Ovary (tissue), 9 donors: ENCODE data around the gene TSPAN31. TPM values are rescaled to one million over a fixed set of nuclear protein-coding genes. Genes with fewer than 3 reads are reported as not detected.
"Not testable (repeated sequence)": the region's sequence is repeated elsewhere in the genome, so short reads cannot be mapped to it uniquely, and the experiment has no call there.

Experiments used
- DNase-seq, 5 donors: peaks; one replicate each; pipeline ENCODE4 v3.0.0-alpha.2; 2019 to 2020
- H3K27ac ChIP-seq, 2 donors: fragments of 200-600 bp; one replicate each; pipeline versions ENCODE4 v1.5.1 to v1.8.0; 2019 to 2022
- H3K27me3 ChIP-seq: fragments of 200-600 bp; one replicate; pipeline ENCODE4 v1.8.0; 2022
- H3K36me3 ChIP-seq: fragments of 200-600 bp; sonication (generic); one replicate; pipeline ENCODE4 v1.5.1; 2019
- H3K4me1 ChIP-seq: one replicate; pipeline ENCODE4 v1.8.1; 2013; ENCODE audit warnings: mild to moderate bottlenecking, moderate library complexity; ENCODE audit not compliant: insufficient read depth
- H3K4me3 ChIP-seq: fragments of 200-600 bp; sonication (generic); one replicate; pipeline ENCODE4 v1.5.1; 2017
- H3K9me3 ChIP-seq, 2 donors: fragments of 200-600 bp in 1 of 2; sonication (generic) in 1 of 2; one replicate each; pipeline versions ENCODE4 v1.5.1 to v1.8.1; 2013 to 2019; ENCODE audit warnings: mild to moderate bottlenecking in 1 of 2, moderate library complexity in 1 of 2
- CTCF ChIP-seq, 3 donors: fragments of 450-650 bp in 2 of 3; fragments of 200-600 bp in 1 of 3; IDR thresholded peaks; one replicate each; pipeline versions ENCODE4 v1.5.1 to v1.8.0; 2016 to 2022; ENCODE audit warnings: antibody characterized with exemption in 3 of 3, mild to moderate bottlenecking in 1 of 3
- EP300 ChIP-seq: sonication (generic); formaldehyde crosslinking; IDR thresholded peaks from one replicate; pipeline ENCODE4 v1.6.1; 2017; ENCODE audit warnings: antibody characterized with exemption
- POLR2A ChIP-seq: fragments of 450-650 bp; IDR thresholded peaks from one replicate; pipeline ENCODE4 v1.6.1; 2017; ENCODE audit warnings: antibody characterized with exemption, mild to moderate bottlenecking, moderate library complexity
- WGBS, 3 donors: extraction: QIAGEN DNeasy Blood & Tissue Kit in 1 of 3; methylation state at CpG; one replicate each; pipeline versions ENCODE4 v1.1.5 to v1.1.7; 2013 to 2017; 5-methylcytosine and 5-hydroxymethylcytosine counted together
- intact Hi-C, 4 donors: fragments of 100-400 bp; cut with DNase I; formaldehyde crosslinking; loops; one replicate each; pipeline versions ENCODE4 v1.11.0 to v1.15.1; 2022 to 2023
- polyA plus RNA-seq, 2 donors: library from polyadenylated mRNA; stranded (reverse); fragments of 200-250 nt in 1 of 2; fragments of 350-450 nt in 1 of 2; fragmentation: Illumina TruSeq in 1 of 2; extraction: RNeasy Lipid Tissue Mini Kit (QIAGEN cat#74804) in 1 of 2; gene quantifications; one replicate each; pipeline ENCODE4 v1.2.3, GENCODE V29; 2013 to 2014
- total RNA-seq, 7 donors: library from RNA; depleted of rRNA in 2 of 7; stranded (reverse); fragments of >200 nt in 2 of 7; fragmentation: NEBNext Ultra II Directional in 3 of 7; extraction: Animal tissue kit (Norgen Biotek cat#: 25700) in 3 of 7; gene quantifications; one replicate each; pipeline versions ENCODE4 v1.1.0 to v1.2.4, GENCODE V29; 2016 to 2023
- donor health status: DM: no; HTN: no; CAD: no; lungs with moderate emphysema.
- donor health status: DM: no; HTN: no; CAD: no.
- donor health status: Bipolar disorder and iron deficiency.
- donor health status: DM: yes; HTN: yes; CAD: no.
- donor health status: DM: no; HTN: no; CAD: no.
- donor health status: DM: yes; HTN: yes; CAD: no.

TSPAN31 gene
- total and polyA plus RNA-seq, 9 donors: 27.7 to 64.0 (median 43.9) TPM

GRCh38 chr12:57718641-57719528, 26.0 kb upstream of the TSPAN31 start:
- intact Hi-C loops: no loop called here
- 94 to 97% (median 95%) methylated on average over 15 of the region's 15 CpGs for WGBS, 3 donors
- no peaks in the 10 kb centered on the region for H3K36me3 ChIP-seq
- no peak overlapping the region for H3K4me3 ChIP-seq
- no peak for TF ChIP-seq POLR2A
- no peak for TF ChIP-seq CTCF (IDR thresholded peaks at IDR 0.05)
- TF ChIP-seq EP300: no peak
- H3K27me3 ChIP-seq: no peaks in the 10 kb centered on the region
- no peak overlapping the region for H3K27ac ChIP-seq
- no peaks in the 10 kb centered on the region for H3K4me1 ChIP-seq
- DNase-seq: no peak
- H3K9me3 ChIP-seq: no peaks in the 10 kb centered on the region

- Histone ChIP-seq H3K27me3 (no peaks in the 10 kb centered on the region), H3K27ac (no peak overlapping the region), H3K36me3 (no peaks in the 10 kb centered on the region), H3K4me1 (no peaks in the 10 kb centered on the region), H3K9me3 (no peaks in the 10 kb centered on the region), H3K4me3 (no peak overlapping the region)
- DNase-seq: no peak
- 88 to 89% (median 89%) methylated on average over 20 of the region's 20 CpGs for WGBS, 3 donors
- no peak for TF ChIP-seq CTCF (IDR thresholded peaks at IDR 0.05)
- no peak for TF ChIP-seq EP300
- no peak for TF ChIP-seq POLR2A
- intact Hi-C loops: no loop called here
These were observed 24.8 kb upstream of the TSPAN31 start for GRCh38 chr12:57719777-57720605.

DNA sequence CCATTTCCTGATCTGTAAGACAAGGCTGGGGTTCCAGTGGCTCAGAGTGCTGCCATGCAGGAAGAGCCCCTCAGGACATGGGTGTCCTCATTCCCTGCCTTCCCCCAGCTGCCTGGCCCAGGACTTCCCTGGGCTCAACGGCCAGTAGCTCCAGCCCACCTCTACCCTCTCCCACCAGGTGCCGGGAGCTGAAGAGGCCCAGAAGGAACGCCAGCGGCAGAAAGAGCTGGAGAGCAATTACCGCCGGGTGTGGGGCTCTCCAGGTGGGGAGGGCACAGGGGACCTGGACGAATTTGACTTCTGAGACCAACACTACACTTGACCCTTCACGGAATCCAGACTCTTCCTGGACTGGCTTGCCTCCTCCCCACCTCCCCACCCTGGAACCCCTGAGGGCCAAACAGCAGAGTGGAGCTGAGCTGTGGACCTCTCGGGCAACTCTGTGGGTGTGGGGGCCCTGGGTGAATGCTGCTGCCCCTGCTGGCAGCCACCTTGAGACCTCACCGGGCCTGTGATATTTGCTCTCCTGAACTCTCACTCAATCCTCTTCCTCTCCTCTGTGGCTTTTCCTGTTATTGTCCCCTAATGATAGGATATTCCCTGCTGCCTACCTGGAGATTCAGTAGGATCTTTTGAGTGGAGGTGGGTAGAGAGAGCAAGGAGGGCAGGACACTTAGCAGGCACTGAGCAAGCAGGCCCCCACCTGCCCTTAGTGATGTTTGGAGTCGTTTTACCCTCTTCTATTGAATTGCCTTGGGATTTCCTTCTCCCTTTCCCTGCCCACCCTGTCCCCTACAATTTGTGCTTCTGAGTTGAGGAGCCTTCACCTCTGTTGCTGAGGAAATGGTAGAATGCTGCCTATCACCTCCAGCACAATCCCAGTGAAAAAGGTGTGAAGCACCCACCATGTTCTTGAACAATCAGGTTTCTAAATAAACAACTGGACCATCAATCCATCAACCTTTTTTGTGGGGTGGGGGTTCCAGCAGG, 23.9 kb upstream of the TSPAN31 start:
- no peak overlapping the region for H3K27ac ChIP-seq
- peaks cover 1% of the 10 kb centered on the region for H3K4me1 ChIP-seq
- no peak for DNase-seq
- intact Hi-C loops: no loop called here
- no peaks in the 10 kb centered on the region for H3K27me3 ChIP-seq
- H3K36me3 ChIP-seq: no peaks in the 10 kb centered on the region
- TF ChIP-seq CTCF (IDR thresholded peaks at IDR 0.05): no peak
- TF ChIP-seq EP300: no peak
- no peak for TF ChIP-seq POLR2A
- no peaks in the 10 kb centered on the region for H3K9me3 ChIP-seq
- WGBS, 3 donors: 79 to 82% (median 80%) methylated on average over 9 to 11 of the region's 11 CpGs
- no peak overlapping the region for H3K4me3 ChIP-seq

GRCh38 chr12:57721846-57722608, 22.8 kb upstream of the TSPAN31 start:
- H3K36me3 ChIP-seq, H3K27ac ChIP-seq: not testable (repeated sequence)
- 92 to 94% (median 92%) methylated on average over 16 of the region's 16 CpGs for WGBS, 3 donors

More at GRCh38 chr12:57721846-57722608, 22.8 kb upstream of the TSPAN31 start:
- H3K4me3 ChIP-seq, intact Hi-C loops, DNase-seq, H3K9me3 ChIP-seq, H3K4me1 ChIP-seq, H3K27me3 ChIP-seq: not testable (repeated sequence)
